Breast epithelium (tissue), 3 donors: ENCODE data around the gene CAMK1G.

ENCODE experiments used
- CTCF ChIP-seq, 3 donors: fragments of 450-650 bp; IDR thresholded peaks; one replicate each; pipeline ENCODE4 v1.5.1; 2016 to 2017; ENCODE audit warnings: antibody characterized with exemption in 3 of 3, mild to moderate bottlenecking in 3 of 3, moderate library complexity in 3 of 3
- POLR2A ChIP-seq: fragments of 450-650 bp; IDR thresholded peaks from one replicate; pipeline ENCODE4 v1.6.1; 2016; ENCODE audit warnings: antibody characterized with exemption, mild to moderate bottlenecking, moderate library complexity
- POLR2AphosphoS5 ChIP-seq, 3 donors: sonication (generic); formaldehyde crosslinking; IDR thresholded peaks; one replicate each; pipeline ENCODE4 v1.6.1; 2017; ENCODE audit warnings: antibody characterized with exemption in 3 of 3

GRCh38 chr1:209661071-209661470 lies 77.6 kb downstream of the CAMK1G start:
- TF ChIP-seq CTCF (IDR thresholded peaks at IDR 0.05), result no peak
- no peak for TF ChIP-seq POLR2A
- TF ChIP-seq POLR2AphosphoS5 (IDR thresholded peaks at IDR 0.05), result no peak
